T-cell (primary cell): ENCODE data around the gene DDX10. TPM values are rescaled to one million over a fixed set of nuclear protein-coding genes. Genes with fewer than 3 reads are reported as not detected.

Experiments
- ATAC-seq, 4 experiments: fragments of 200-7000 bp in 3 of 4; fragments of 150-1000 bp in 1 of 4; cut with Tn5 transposase; replicated peaks in 1 of 4; 1 replicate in 3 of 4; 2 replicates in 1 of 4; pipeline ENCODE4 v1.10.0; 2021; ENCODE audit warnings: moderate library complexity in 3 of 4, mild to moderate bottlenecking in 2 of 4, moderate number of reproducible peaks in 1 of 4
- CTCF ChIA-PET, 2 donors: fragments of 300-600 bp; sonication (Branson Sonifier 250); formaldehyde crosslinking; loops; one replicate each; lab custom pipeline; 2022; ENCODE audit warnings: antibody characterized with exemption in 2 of 2; lab: Charles Lee
- POLR2A ChIA-PET, 2 donors: fragments of 300-600 bp; sonication (Branson Sonifier 250); formaldehyde crosslinking; loops; one replicate each; lab custom pipeline; 2022; ENCODE audit warnings: antibody characterized with exemption in 2 of 2; lab: Charles Lee
- DNase-seq, 35 experiments: peaks; one replicate each; pipeline versions ENCODE4 v3.0.0 to v3.0.0-alpha.2; 2013 to 2023
- H3K27ac ChIP-seq: one replicate; pipeline ENCODE4 v1.5.1; 2013; ENCODE audit warnings: low read length
- H3K27me3 ChIP-seq, 2 experiments: replicated peaks in 1 of 2; 1 replicate in 1 of 2; 2 replicates in 1 of 2; pipeline versions ENCODE4 v1.6.1 to v1.7.0; 2013; ENCODE audit warnings: low read length in 1 of 2, mixed read lengths in 1 of 2; ENCODE audit not compliant: control insufficient read depth in 2 of 2, insufficient read depth in 2 of 2; ENCODE audit errors: extremely low read depth in 1 of 2
- H3K36me3 ChIP-seq, 2 donors: 1 replicate in 1 of 2; 2 replicates in 1 of 2; pipeline versions ENCODE4 v1.6.1 to v1.7.0; 2013; ENCODE audit warnings: low read length in 1 of 2; ENCODE audit not compliant: control insufficient read depth in 2 of 2, insufficient read depth in 1 of 2; ENCODE audit errors: extremely low read depth in 1 of 2
- H3K4me1 ChIP-seq, 2 experiments: 1 replicate in 1 of 2; 2 replicates in 1 of 2; pipeline versions ENCODE4 v1.6.1 to v1.7.0; 2013; ENCODE audit warnings: low read length in 2 of 2, mixed read lengths in 1 of 2; ENCODE audit not compliant: insufficient read depth in 2 of 2, control insufficient read depth in 1 of 2; ENCODE audit errors: extremely low read depth in 1 of 2
- H3K4me3 ChIP-seq, 2 donors: 1 replicate in 1 of 2; 2 replicates in 1 of 2; pipeline versions ENCODE4 v1.5.1 to v1.7.0; 2013; ENCODE audit warnings: mild to moderate bottlenecking in 2 of 2, low read length in 1 of 2, moderate library complexity in 1 of 2; ENCODE audit not compliant: control insufficient read depth in 1 of 2; ENCODE audit errors: extremely low read depth in 1 of 2
- H3K9me3 ChIP-seq: 2 replicates; pipeline ENCODE4 v1.7.0; 2013
- H3K27ac Mint-ChIP-seq, 2 donors: one replicate each; pipeline ENCODE4 v1.8.0; 2020 to 2021; ENCODE audit warnings: mild to moderate bottlenecking in 2 of 2, mixed read lengths in 2 of 2
- H3K27me3 Mint-ChIP-seq, 2 donors: one replicate each; pipeline ENCODE4 v1.8.0; 2021 to 2022; ENCODE audit warnings: mixed read lengths in 2 of 2
- H3K36me3 Mint-ChIP-seq: one replicate; pipeline ENCODE4 v1.8.0; 2021; ENCODE audit warnings: mixed read lengths
- H3K4me1 Mint-ChIP-seq, 3 donors: one replicate each; pipeline ENCODE4 v1.8.0; 2020 to 2022; ENCODE audit warnings: mixed read lengths in 3 of 3, mild to moderate bottlenecking in 1 of 3
- H3K4me3 Mint-ChIP-seq, 3 donors: one replicate each; pipeline ENCODE4 v1.8.0; 2020 to 2022; ENCODE audit warnings: mild to moderate bottlenecking in 3 of 3, mixed read lengths in 3 of 3, moderate library complexity in 3 of 3
- H3K9me3 Mint-ChIP-seq, 3 donors: one replicate each; pipeline ENCODE4 v1.8.0; 2020 to 2022; ENCODE audit warnings: mixed read lengths in 3 of 3
- WGBS: methylation state at CpG from one replicate; pipeline ENCODE4 v1.1.5; 2013; ENCODE audit warnings: missing lambda C conversion rate; ENCODE audit not compliant: insufficient coverage; 5-methylcytosine and 5-hydroxymethylcytosine counted together
- total RNA-seq, 35 experiments: library from RNA in 6 of 35; stranded (reverse) in 6 of 35; fragments of 120-200 nt in 1 of 35; gene quantifications; one replicate each; pipeline versions ENCODE4 v1.2.1 to v1.2.4 and lab custom pipeline; 2013 to 2026

Gene DDX10
- total RNA-seq, 5 donors from 2014 or later (not counting 1 experiment from before 2014, with no cell fraction given): 23.5 to 30.0 (median 27.0) TPM

DNA sequence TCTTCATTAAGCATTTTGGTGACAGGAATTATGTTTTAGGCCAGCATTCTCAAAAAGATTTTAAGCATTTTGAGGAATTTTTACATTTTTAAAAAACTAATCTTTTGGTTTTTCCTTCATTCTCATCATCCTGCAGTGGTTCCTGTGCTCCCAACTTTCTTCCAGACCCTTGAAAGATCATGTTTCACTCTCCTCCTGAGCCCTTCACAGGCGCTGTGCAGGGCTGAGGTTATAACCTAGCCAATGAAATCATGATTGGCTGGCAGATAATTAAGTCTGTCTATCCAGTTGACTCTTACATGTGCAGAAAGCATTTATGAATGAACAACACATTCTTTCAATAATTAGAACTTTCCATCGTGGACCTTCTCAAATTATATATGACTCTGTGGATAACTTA, 226.3 kb downstream of the DDX10 start:
- ATAC-seq: no peak
- Histone ChIP-seq H3K27ac (no peak overlapping the region), H3K4me3 (no peak overlapping the region), H3K27me3 (no peaks in the 10 kb centered on the region), H3K36me3 (no peaks in the 10 kb centered on the region), H3K4me1 (peaks cover 2 to 3% of the 10 kb centered on the region in 2 experiments), H3K9me3 (no peaks in the 10 kb centered on the region)
- Mint-ChIP-seq H3K27me3 (no peaks in the 10 kb centered on the region), H3K4me1 (peaks cover 0 to 17% (median 15%) of the 10 kb centered on the region in 3 donors), H3K9me3 (peaks cover 0 to 5% (median 0%) of the 10 kb centered on the region in 3 donors), H3K36me3 (peaks cover 13% of the 10 kb centered on the region), H3K27ac (no peak overlapping the region), H3K4me3 (no peak overlapping the region)
- CTCF ChIA-PET: no interaction called here
- no CpG with 5 or more reads among the region's 2 CpGs for WGBS
- no peak for DNase-seq
- POLR2A ChIA-PET: no interaction called here

DNA sequence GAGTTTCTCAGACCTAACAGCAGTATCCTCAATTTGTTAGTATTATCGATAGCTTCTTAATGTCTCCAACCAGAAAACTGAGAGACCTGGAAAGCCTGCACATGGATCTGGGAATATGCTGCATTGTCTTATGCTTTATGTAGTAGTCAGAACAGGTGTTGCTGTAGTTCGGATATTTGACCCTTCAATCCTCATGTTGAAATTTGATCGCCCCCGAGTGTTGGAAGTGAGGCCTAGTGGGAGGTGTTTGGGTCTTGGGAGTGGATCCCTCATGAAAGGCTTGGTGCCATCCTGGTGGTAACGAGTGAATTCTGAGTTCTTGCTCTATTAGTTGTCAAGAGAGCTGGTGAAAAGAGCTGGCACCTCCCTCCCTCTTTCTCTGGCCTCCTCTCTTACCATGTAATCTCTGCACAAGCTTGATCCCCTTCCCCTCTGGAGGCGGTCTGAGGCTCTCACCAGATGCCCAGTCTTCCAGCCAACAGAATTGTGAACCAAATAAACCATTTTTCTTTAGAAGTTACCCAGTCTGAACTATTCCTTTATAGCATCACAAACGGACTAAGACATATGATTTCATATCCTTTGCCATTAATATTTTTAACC, 227.1 kb downstream of the DDX10 start:
- peaks cover 0 to 15% (median 13%) of the 10 kb centered on the region in 3 donors for H3K4me1 Mint-ChIP-seq
- H3K27ac Mint-ChIP-seq: no peak overlapping the region
- CTCF ChIA-PET: no interaction called here
- Histone ChIP-seq H3K27ac (no peak overlapping the region), H3K4me1 (peaks cover 2 to 3% of the 10 kb centered on the region in 2 experiments), H3K36me3 (no peaks in the 10 kb centered on the region), H3K4me3 (no peak overlapping the region), H3K9me3 (no peaks in the 10 kb centered on the region), H3K27me3 (no peaks in the 10 kb centered on the region)
- no peak overlapping the region for H3K4me3 Mint-ChIP-seq
- POLR2A ChIA-PET: no interaction called here
- peaks cover 20% of the 10 kb centered on the region for H3K36me3 Mint-ChIP-seq
- no peaks in the 10 kb centered on the region for H3K27me3 Mint-ChIP-seq
- ATAC-seq (no peak), DNase-seq (no peak)
- peaks cover 0 to 10% (median 0%) of the 10 kb centered on the region in 3 donors for H3K9me3 Mint-ChIP-seq
- 93% methylated on average over 3 of the region's 7 CpGs for WGBS

DNA sequence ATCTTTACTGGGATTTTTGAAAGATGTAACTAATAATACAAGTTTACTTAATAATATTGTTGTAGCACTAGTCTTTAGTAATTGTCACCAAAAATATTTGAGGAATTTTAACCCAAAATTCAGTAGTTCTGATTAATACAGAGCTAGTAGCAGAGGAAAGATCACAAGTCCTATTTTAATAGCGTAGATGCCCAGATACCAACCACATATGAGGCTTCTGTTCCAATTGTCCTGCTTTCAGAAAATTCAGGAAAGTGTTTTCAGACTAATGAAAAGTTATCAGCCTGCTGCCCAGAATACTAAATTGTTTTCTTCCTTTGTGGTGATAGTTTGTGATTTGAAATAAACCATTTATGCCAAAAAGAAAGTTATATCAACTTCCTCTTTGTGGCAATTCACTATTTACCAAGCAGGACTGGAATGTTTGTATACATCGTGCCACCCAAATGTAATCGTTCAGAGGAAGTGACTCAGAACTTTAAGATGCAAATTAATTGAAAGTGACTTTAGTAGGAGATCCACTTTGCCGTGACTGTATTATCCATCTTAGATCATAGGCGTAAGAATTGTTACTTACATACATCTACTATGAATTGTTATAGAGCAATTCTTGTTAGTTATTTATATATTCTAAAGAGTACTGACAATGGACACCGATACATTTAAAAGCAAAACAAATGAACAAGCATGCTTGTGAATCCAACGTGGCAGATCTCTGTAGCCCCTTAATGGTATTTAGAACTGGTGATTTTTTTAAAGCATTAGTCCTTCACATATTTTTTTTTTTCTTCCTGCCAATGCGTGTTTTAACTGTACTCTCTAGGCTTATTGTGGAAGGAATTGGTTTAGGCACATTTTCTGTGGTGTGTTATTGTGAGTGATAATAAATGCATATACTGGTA, 231.0 kb downstream of the DDX10 start:
- ChIA-PET CTCF (no interaction called here), POLR2A (no interaction called here)
- Mint-ChIP-seq H3K9me3 (peaks cover 4 to 18% (median 10%) of the 10 kb centered on the region in 3 donors), H3K27me3 (no peaks in the 10 kb centered on the region), H3K27ac (no peak overlapping the region), H3K4me3 (peak overlapping the region in 1 of 3 donors; percentile 13), H3K36me3 (peaks cover 45% of the 10 kb centered on the region), H3K4me1 (peaks cover 4 to 9% (median 4%) of the 10 kb centered on the region in 3 donors)
- no peaks in the 10 kb centered on the region for H3K27me3 ChIP-seq
- DNase-seq (no peak), ATAC-seq (no peak)
- H3K4me1 ChIP-seq: no peaks in the 10 kb centered on the region
- H3K4me3 ChIP-seq: no peak overlapping the region
- no peak overlapping the region for H3K27ac ChIP-seq
- WGBS: 83% methylated on average over 1 of the region's 8 CpGs
- H3K9me3 ChIP-seq: peaks cover 3% of the 10 kb centered on the region
- no peaks in the 10 kb centered on the region for H3K36me3 ChIP-seq

DNA sequence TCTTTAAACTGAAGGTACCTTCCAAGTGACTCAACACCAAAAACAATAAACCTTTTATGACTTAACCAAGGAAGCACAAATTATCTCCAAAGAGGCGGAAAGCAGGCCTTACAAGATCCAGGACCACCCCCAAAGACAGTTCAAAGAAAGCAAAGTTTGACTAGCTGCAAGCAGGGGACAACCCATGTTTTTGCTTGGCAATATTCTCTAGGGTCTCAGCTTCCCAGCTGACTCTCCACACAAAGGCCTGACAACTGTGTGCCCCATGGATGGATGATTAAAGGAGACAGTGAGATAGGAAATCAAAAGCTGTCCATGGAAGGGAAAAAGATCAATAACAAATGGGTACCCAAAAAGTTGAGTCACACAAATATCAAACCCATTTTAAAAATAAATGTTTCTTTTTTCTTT, 232.2 kb downstream of the DDX10 start:
- Histone ChIP-seq H3K4me1 (no peaks in the 10 kb centered on the region), H3K27ac (no peak overlapping the region), H3K4me3 (no peak overlapping the region), H3K36me3 (no peaks in the 10 kb centered on the region), H3K27me3 (no peaks in the 10 kb centered on the region), H3K9me3 (peaks cover 3% of the 10 kb centered on the region)
- no peaks in the 10 kb centered on the region for H3K27me3 Mint-ChIP-seq
- peaks cover 4 to 18% (median 10%) of the 10 kb centered on the region in 3 donors for H3K9me3 Mint-ChIP-seq
- POLR2A ChIA-PET: interaction anchor here in 1 of 2 donors (0.7 kb wide), 1 partner anchor 50 kb away, joined by 4 read pairs; no protein-coding TSS in a partner anchor
- H3K36me3 Mint-ChIP-seq: peaks cover 39% of the 10 kb centered on the region
- H3K4me3 Mint-ChIP-seq: no peak overlapping the region
- DNase-seq (no peak), ATAC-seq (no peak)
- H3K4me1 Mint-ChIP-seq: peaks cover 4 to 9% (median 4%) of the 10 kb centered on the region in 3 donors
- WGBS: 100% methylated on average over 1 of the region's 1 CpG
- H3K27ac Mint-ChIP-seq: no peak overlapping the region
- CTCF ChIA-PET: interaction anchor here in 1 of 2 donors (0.7 kb wide), 1 partner anchor 1838 kb away, joined by 4 read pairs; no protein-coding TSS in a partner anchor

DNA sequence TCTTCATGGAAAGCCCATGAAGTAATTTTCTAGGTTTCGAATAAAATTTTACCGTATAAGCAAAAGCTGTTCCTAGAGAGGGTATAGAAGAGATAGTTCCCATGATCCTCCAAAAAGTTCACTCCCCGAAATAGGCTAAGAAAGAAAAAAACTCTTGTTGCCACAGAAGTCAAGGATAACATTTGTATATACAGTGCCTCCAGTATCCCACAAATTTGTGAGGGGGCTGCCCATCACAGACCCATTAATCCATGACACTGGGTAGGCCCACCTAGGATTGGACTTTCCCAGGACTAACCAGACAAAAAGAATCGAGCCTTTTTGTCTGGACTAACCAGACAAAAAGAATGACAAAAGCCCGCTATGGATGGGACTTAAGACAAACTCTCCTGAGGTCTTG, 233.0 kb downstream of the DDX10 start:
- ATAC-seq (no peak), DNase-seq (no peak)
- H3K9me3 ChIP-seq: peaks cover 3% of the 10 kb centered on the region
- H3K9me3 Mint-ChIP-seq: peaks cover 4 to 18% (median 10%) of the 10 kb centered on the region in 3 donors
- no peaks in the 10 kb centered on the region for H3K36me3 ChIP-seq
- ChIA-PET CTCF (no interaction called here), POLR2A (no interaction called here)
- H3K27ac ChIP-seq: no peak overlapping the region
- no peaks in the 10 kb centered on the region for H3K27me3 ChIP-seq
- WGBS: 100% methylated on average over 3 of the region's 5 CpGs
- peaks cover 4 to 9% (median 4%) of the 10 kb centered on the region in 3 donors for H3K4me1 Mint-ChIP-seq
- no peaks in the 10 kb centered on the region for H3K4me1 ChIP-seq
- H3K4me3 ChIP-seq: no peak overlapping the region
- H3K4me3 Mint-ChIP-seq: no peak overlapping the region
- H3K27me3 Mint-ChIP-seq: no peaks in the 10 kb centered on the region
- H3K36me3 Mint-ChIP-seq: peaks cover 39% of the 10 kb centered on the region
- H3K27ac Mint-ChIP-seq: no peak overlapping the region

DNA sequence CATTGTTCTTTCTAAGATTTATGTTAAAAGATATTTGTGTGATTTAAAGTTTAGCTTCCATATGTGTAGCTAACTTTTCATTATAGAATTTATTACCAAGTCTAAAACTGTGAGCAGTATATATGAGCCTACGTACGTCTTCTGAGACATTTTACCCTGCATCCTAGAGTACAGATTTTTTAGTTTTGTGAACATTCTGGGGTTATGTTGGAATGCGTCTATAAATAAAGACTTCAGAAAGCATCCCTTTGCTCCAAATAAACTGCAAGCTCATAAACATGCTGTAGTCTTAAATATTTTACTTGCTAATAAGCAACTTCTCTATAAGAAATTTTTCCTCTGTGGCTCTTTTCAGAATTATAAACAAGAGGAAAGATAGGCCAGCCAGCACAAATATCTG, 236.5 kb downstream of the DDX10 start:
- Mint-ChIP-seq H3K27me3 (no peaks in the 10 kb centered on the region), H3K27ac (no peak overlapping the region), H3K4me3 (no peak overlapping the region), H3K4me1 (peaks cover 0 to 4% (median 0%) of the 10 kb centered on the region in 3 donors), H3K9me3 (peaks cover 4 to 11% (median 10%) of the 10 kb centered on the region in 3 donors), H3K36me3 (peaks cover 35% of the 10 kb centered on the region)
- Histone ChIP-seq H3K4me1 (no peaks in the 10 kb centered on the region), H3K27ac (no peak overlapping the region), H3K27me3 (no peaks in the 10 kb centered on the region), H3K4me3 (no peak overlapping the region), H3K36me3 (no peaks in the 10 kb centered on the region), H3K9me3 (peaks cover 3% of the 10 kb centered on the region)
- DNase-seq: no peak
- no CpG with 5 or more reads among the region's 3 CpGs for WGBS
- CTCF ChIA-PET: no interaction called here
- ATAC-seq: no peak
- POLR2A ChIA-PET: no interaction called here
